Measurements from ENCODE around the gene VPS8.
"Not testable (repeated sequence)": the region's sequence is repeated elsewhere in the genome, so short reads cannot be mapped to it uniquely, and the experiment has no call there.

Gene VPS8

GRCh38 chr3:184880276-184881019 is 68.5 kb downstream of the VPS8 start:
- peaks cover 12% of the 10 kb centered on the region for H3K36me3 ChIP-seq (ENCODE audit: control insufficient read depth, insufficient read depth, low read length, severe bottlenecking)
- no peak for DNase-seq (ENCODE audit: low read depth)
- no peaks in the 10 kb centered on the region for H3K4me1 ChIP-seq (ENCODE audit: control insufficient read depth, insufficient read depth, low read length)

GRCh38 chr3:184884359-184885017 is 72.5 kb downstream of the VPS8 start:
- peaks cover 6% of the 10 kb centered on the region for H3K36me3 ChIP-seq (ENCODE audit: control insufficient read depth, insufficient read depth, low read length, severe bottlenecking)
- H3K27me3 ChIP-seq (replicated peaks; ENCODE audit: control insufficient read depth, insufficient read depth, low read length): no peaks in the 10 kb centered on the region
- no peak overlapping the region for H3K9ac ChIP-seq (ENCODE audit: low read length)
- no peak for DNase-seq (ENCODE audit: low read depth)
- H3K4me3 ChIP-seq (ENCODE audit: low read length): no peak overlapping the region
- no peaks in the 10 kb centered on the region for H3K9me3 ChIP-seq (ENCODE audit: control insufficient read depth, low read length)
- no peaks in the 10 kb centered on the region for H3K4me1 ChIP-seq (ENCODE audit: control insufficient read depth, insufficient read depth, low read length)

More at GRCh38 chr3:184880276-184881019, 68.5 kb downstream of the VPS8 start:
- no peaks in the 10 kb centered on the region for H3K9me3 ChIP-seq (ENCODE audit: control insufficient read depth, low read length)
- no peak overlapping the region for H3K4me3 ChIP-seq (ENCODE audit: low read length)
- H3K9ac ChIP-seq (ENCODE audit: low read length): no peak overlapping the region
- H3K27me3 ChIP-seq (replicated peaks; ENCODE audit: control insufficient read depth, insufficient read depth, low read length): no peaks in the 10 kb centered on the region

- DNase-seq (ENCODE audit: low read depth): no peak
- Histone ChIP-seq H3K9me3 (ENCODE audit: control insufficient read depth, low read length) (no peaks in the 10 kb centered on the region), H3K4me3 (ENCODE audit: low read length) (no peak overlapping the region), H3K36me3 (ENCODE audit: control insufficient read depth, insufficient read depth, low read length, severe bottlenecking) (peaks cover 6% of the 10 kb centered on the region), H3K27me3 (replicated peaks; ENCODE audit: control insufficient read depth, insufficient read depth, low read length) (no peaks in the 10 kb centered on the region), H3K4me1 (ENCODE audit: control insufficient read depth, insufficient read depth, low read length) (peaks cover 2% of the 10 kb centered on the region), H3K9ac (ENCODE audit: low read length) (no peak overlapping the region)
Measured at GRCh38 chr3:184885112-184885511, 73.1 kb downstream of the VPS8 start.

- H3K4me1 ChIP-seq (ENCODE audit: control insufficient read depth, insufficient read depth, low read length): peaks cover 4% of the 10 kb centered on the region
- H3K4me3 ChIP-seq (ENCODE audit: low read length): no peak overlapping the region
- H3K9ac ChIP-seq (ENCODE audit: low read length): no peak overlapping the region
- no peaks in the 10 kb centered on the region for H3K9me3 ChIP-seq (ENCODE audit: control insufficient read depth, low read length)
- peaks cover 6% of the 10 kb centered on the region for H3K36me3 ChIP-seq (ENCODE audit: control insufficient read depth, insufficient read depth, low read length, severe bottlenecking)
- DNase-seq (ENCODE audit: low read depth): no peak
- H3K27me3 ChIP-seq (replicated peaks; ENCODE audit: control insufficient read depth, insufficient read depth, low read length): no peaks in the 10 kb centered on the region
Measured at GRCh38 chr3:184887574-184887973, 75.6 kb downstream of the VPS8 start.

- no peak overlapping the region for H3K9ac ChIP-seq (ENCODE audit: low read length)
- DNase-seq (ENCODE audit: low read depth): no peak
- peaks cover 4% of the 10 kb centered on the region for H3K4me1 ChIP-seq (ENCODE audit: control insufficient read depth, insufficient read depth, low read length)
- H3K9me3 ChIP-seq (ENCODE audit: control insufficient read depth, low read length): no peaks in the 10 kb centered on the region
- H3K4me3 ChIP-seq (ENCODE audit: low read length): no peak overlapping the region
- peaks cover 10% of the 10 kb centered on the region for H3K36me3 ChIP-seq (ENCODE audit: control insufficient read depth, insufficient read depth, low read length, severe bottlenecking)
- H3K27me3 ChIP-seq (replicated peaks; ENCODE audit: control insufficient read depth, insufficient read depth, low read length): no peaks in the 10 kb centered on the region
Measured at GRCh38 chr3:184889312-184889904, 77.4 kb downstream of the VPS8 start.

- Histone ChIP-seq H3K27me3 (replicated peaks; ENCODE audit: control insufficient read depth, insufficient read depth, low read length) (no peaks in the 10 kb centered on the region), H3K4me1 (ENCODE audit: control insufficient read depth, insufficient read depth, low read length) (peaks cover 4% of the 10 kb centered on the region), H3K9me3 (ENCODE audit: control insufficient read depth, low read length) (no peaks in the 10 kb centered on the region), H3K9ac (ENCODE audit: low read length) (no peak overlapping the region), H3K4me3 (ENCODE audit: low read length) (no peak overlapping the region), H3K36me3 (ENCODE audit: control insufficient read depth, insufficient read depth, low read length, severe bottlenecking) (peaks cover 3% of the 10 kb centered on the region)
- DNase-seq (ENCODE audit: low read depth): no peak
Measured at GRCh38 chr3:184894051-184894450, 82.1 kb downstream of the VPS8 start.

GRCh38 chr3:184895350-184895749 is 83.4 kb downstream of the VPS8 start:
- Histone ChIP-seq H3K4me1 (ENCODE audit: control insufficient read depth, insufficient read depth, low read length) (no peaks in the 10 kb centered on the region), H3K36me3 (ENCODE audit: control insufficient read depth, insufficient read depth, low read length, severe bottlenecking) (peaks cover 7% of the 10 kb centered on the region), H3K9ac (ENCODE audit: low read length) (no peak overlapping the region), H3K4me3 (ENCODE audit: low read length) (no peak overlapping the region), H3K27me3 (replicated peaks; ENCODE audit: control insufficient read depth, insufficient read depth, low read length) (no peaks in the 10 kb centered on the region), H3K9me3 (ENCODE audit: control insufficient read depth, low read length) (no peaks in the 10 kb centered on the region)
- no peak for DNase-seq (ENCODE audit: low read depth)

GRCh38 chr3:184896336-184896735 is 84.4 kb downstream of the VPS8 start:
- no peak overlapping the region for H3K9ac ChIP-seq (ENCODE audit: low read length)
- H3K9me3 ChIP-seq (ENCODE audit: control insufficient read depth, low read length): no peaks in the 10 kb centered on the region
- H3K36me3 ChIP-seq (ENCODE audit: control insufficient read depth, insufficient read depth, low read length, severe bottlenecking): peaks cover 7% of the 10 kb centered on the region
- no peak for DNase-seq (ENCODE audit: low read depth)
- no peaks in the 10 kb centered on the region for H3K27me3 ChIP-seq (replicated peaks; ENCODE audit: control insufficient read depth, insufficient read depth, low read length)
- no peak overlapping the region for H3K4me3 ChIP-seq (ENCODE audit: low read length)
- no peaks in the 10 kb centered on the region for H3K4me1 ChIP-seq (ENCODE audit: control insufficient read depth, insufficient read depth, low read length)

- no peak overlapping the region for H3K9ac ChIP-seq (ENCODE audit: low read length)
- peaks cover 16% of the 10 kb centered on the region for H3K36me3 ChIP-seq (ENCODE audit: control insufficient read depth, insufficient read depth, low read length, severe bottlenecking)
- no peak for DNase-seq (ENCODE audit: low read depth)
- H3K9me3 ChIP-seq (ENCODE audit: control insufficient read depth, low read length): peaks cover 7% of the 10 kb centered on the region
- no peaks in the 10 kb centered on the region for H3K27me3 ChIP-seq (replicated peaks; ENCODE audit: control insufficient read depth, insufficient read depth, low read length)
- H3K4me3 ChIP-seq (ENCODE audit: low read length): no peak overlapping the region
- no peaks in the 10 kb centered on the region for H3K4me1 ChIP-seq (ENCODE audit: control insufficient read depth, insufficient read depth, low read length)
Measured at GRCh38 chr3:184899953-184900595, 88.1 kb downstream of the VPS8 start.

- H3K27me3 ChIP-seq (replicated peaks; ENCODE audit: control insufficient read depth, insufficient read depth, low read length); H3K9ac ChIP-seq (ENCODE audit: low read length); H3K4me1 ChIP-seq (ENCODE audit: control insufficient read depth, insufficient read depth, low read length); H3K4me3 ChIP-seq (ENCODE audit: low read length); DNase-seq (ENCODE audit: low read depth); H3K9me3 ChIP-seq (ENCODE audit: control insufficient read depth, low read length): not testable (repeated sequence)
- H3K36me3 ChIP-seq (ENCODE audit: control insufficient read depth, insufficient read depth, low read length, severe bottlenecking): peaks cover 12% of the 10 kb centered on the region
Measured at GRCh38 chr3:184907031-184907430, 95.1 kb downstream of the VPS8 start.
